GM23338 (cell line): ENCODE results near the gene RNU1-2. TPM values are rescaled to one million over a fixed set of nuclear protein-coding genes. Genes with fewer than 3 reads are reported as not detected.

Experiments used
- ATAC-seq: fragments of 200-7000 bp; cut with Tn5 transposase; 3 replicates; pipeline ENCODE4 v1.9.1; 2020
- DNase-seq: peaks from one replicate; pipeline ENCODE4 v3.0.0-alpha.2; 2015; ENCODE audit warnings: low spot score
- H2AFZ ChIP-seq: fragments of 200-600 bp; sonication (generic); 2 replicates; pipeline ENCODE4 v1.8.0; 2016; ENCODE audit warnings: antibody characterized with exemption, mild to moderate bottlenecking, moderate library complexity
- H3F3A ChIP-seq: fragments of 200-600 bp; sonication (generic); replicated peaks from 2 replicates; pipeline ENCODE4 v1.8.0; 2017; ENCODE audit warnings: antibody characterized with exemption, mixed run types, low read depth
- H3K27ac ChIP-seq: fragments of 200-600 bp; sonication (generic); 2 replicates; pipeline ENCODE4 v1.6.1; 2016; ENCODE audit warnings: low read depth
- H3K27me3 ChIP-seq: fragments of 200-600 bp; sonication (generic); 2 replicates; pipeline ENCODE4 v1.8.0; 2016; ENCODE audit warnings: mild to moderate bottlenecking, mixed run types, moderate library complexity; ENCODE audit not compliant: insufficient read depth
- H3K36me3 ChIP-seq: fragments of 200-600 bp; sonication (generic); 2 replicates; pipeline ENCODE4 v1.8.0; 2016; ENCODE audit warnings: mild to moderate bottlenecking; ENCODE audit not compliant: insufficient read depth
- H3K4me1 ChIP-seq: fragments of 200-600 bp; sonication (generic); 2 replicates; pipeline ENCODE4 v1.8.0; 2016; ENCODE audit warnings: mild to moderate bottlenecking, moderate library complexity; ENCODE audit not compliant: insufficient read depth
- H3K4me2 ChIP-seq: fragments of 200-600 bp; sonication (generic); 2 replicates; pipeline ENCODE4 v1.7.1; 2017; ENCODE audit warnings: mixed run types
- H3K4me3 ChIP-seq: fragments of 200-600 bp; sonication (generic); 2 replicates; pipeline ENCODE4 v1.6.1; 2016; ENCODE audit warnings: mixed run types
- H3K79me2 ChIP-seq: fragments of 200-600 bp; sonication (generic); replicated peaks from 2 replicates; pipeline ENCODE4 v1.8.0; 2017; ENCODE audit warnings: mild to moderate bottlenecking; ENCODE audit not compliant: insufficient read depth
- H3K9me2 ChIP-seq: fragments of 200-600 bp; sonication (generic); 2 replicates; pipeline ENCODE4 v1.8.0; 2017; ENCODE audit not compliant: insufficient read depth
- H4K20me1 ChIP-seq: fragments of 200-600 bp; sonication (generic); replicated peaks from 2 replicates; pipeline ENCODE4 v1.8.0; 2017; ENCODE audit warnings: mild to moderate bottlenecking; ENCODE audit not compliant: insufficient read depth
- H3K27ac Mint-ChIP-seq: 2 replicates; pipeline ENCODE4 v1.8.0; 2020; ENCODE audit warnings: inconsistent platforms, mild to moderate bottlenecking, moderate library complexity, mixed read lengths
- H3K27me3 Mint-ChIP-seq: 3 replicates; pipeline ENCODE4 v1.8.0; 2022; ENCODE audit warnings: low read depth, mild to moderate bottlenecking, moderate library complexity, mixed read lengths, inconsistent platforms; ENCODE audit not compliant: insufficient read depth, poor library complexity
- H3K36me3 Mint-ChIP-seq: 3 replicates; pipeline ENCODE4 v1.8.0; 2021; ENCODE audit warnings: low read depth, mild to moderate bottlenecking, inconsistent platforms, moderate library complexity, mixed read lengths
- H3K4me1 Mint-ChIP-seq: 3 replicates; pipeline ENCODE4 v1.8.0; 2020; ENCODE audit warnings: mild to moderate bottlenecking, inconsistent platforms, mixed read lengths
- H3K4me3 Mint-ChIP-seq: 3 replicates; pipeline ENCODE4 v1.8.0; 2021; ENCODE audit warnings: moderate library complexity, mild to moderate bottlenecking, inconsistent platforms, mixed read lengths
- H3K9me3 Mint-ChIP-seq: 3 replicates; pipeline ENCODE4 v1.8.0; 2020; ENCODE audit warnings: moderate library complexity, mild to moderate bottlenecking, inconsistent platforms, mixed read lengths
- CTCF ChIP-seq, 2 experiments: fragments of 200-600 bp in 1 of 2; sonication (generic) in 1 of 2; conservative IDR thresholded peaks; 2 replicates each; pipeline versions ENCODE4 v1.5.1 to v1.6.1; 2016 to 2017; ENCODE audit warnings: antibody characterized with exemption in 2 of 2, low read depth in 2 of 2, mild to moderate bottlenecking in 2 of 2, moderate library complexity in 1 of 2
- EZH2 ChIP-seq: fragments of 200-600 bp; sonication (generic); IDR thresholded peaks from one replicate; pipeline ENCODE4 v1.8.0; 2017; ENCODE audit warnings: antibody characterized with exemption, mild to moderate bottlenecking, low read depth; ENCODE audit not compliant: unreplicated experiment
- POLR2AphosphoS5 ChIP-seq: IDR thresholded peaks from 2 replicates; pipeline ENCODE4 v1.6.1; 2016; ENCODE audit warnings: antibody characterized with exemption, low read depth
- ZNF462 ChIP-seq: fragments of 250-450 bp; sonication (Bioruptor Pico); IDR thresholded peaks from 2 replicates; pipeline ENCODE4 v1.5.0; 2020; ENCODE audit warnings: mild to moderate bottlenecking, moderate library complexity
- polyA plus RNA-seq: library from polyadenylated mRNA; unstranded; fragments of >200 nt; fragmentation: Nextera tagmentation; extraction: Ambion mirVana; gene quantifications from 2 replicates; pipeline ENCODE4 v1.2.1, GENCODE V29; 2016
- total RNA-seq: library from RNA; depleted of rRNA; stranded (reverse); fragments of >200 nt; shearing (Covaris generic); gene quantifications from 2 replicates; pipeline ENCODE4 v1.2.3, GENCODE V29; 2014

Gene RNU1-2
- total and polyA plus RNA-seq, 2 experiments from 2014 or later: not detected

- H3K27ac ChIP-seq: peak overlapping the region; percentile 84; the same call in 1 of the 2 replicates
These were observed 42.9 kb downstream of the RNU1-2 start for GRCh38 chr1:16938351-16939321.

More at GRCh38 chr1:16938351-16939321, 42.9 kb downstream of the RNU1-2 start:
- H3K27me3 ChIP-seq: no peaks in the 10 kb centered on the region
- H3K9me3 Mint-ChIP-seq: no peaks in the 10 kb centered on the region
- peak overlapping the region; percentile 54 for H3K4me3 ChIP-seq
- H3K4me3 Mint-ChIP-seq: peak overlapping the region; percentile 66
- H2AFZ ChIP-seq: no peak overlapping the region
- peaks cover 20% of the 10 kb centered on the region for H3K4me1 Mint-ChIP-seq
- no peaks in the 10 kb centered on the region for H3K9me2 ChIP-seq
- H3K36me3 ChIP-seq: peaks cover 64% of the 10 kb centered on the region
- H3K27ac Mint-ChIP-seq: peak overlapping the region; percentile 87
- peak; percentile 85 for ATAC-seq
- H3K4me2 ChIP-seq: peak overlapping the region; percentile 76
- H4K20me1 ChIP-seq: peaks cover 14% of the 10 kb centered on the region
- peaks cover 82% of the 10 kb centered on the region for H3K36me3 Mint-ChIP-seq
- H3K79me2 ChIP-seq: no peaks in the 10 kb centered on the region
- TF ChIP-seq EZH2: no peak
- TF ChIP-seq POLR2AphosphoS5: no peak
- no peak for TF ChIP-seq ZNF462 (CRISPR knock-in tag)
- 0 out of 4 replicates have a peak, but pooled peaks of 1 of the 2 experiments have one; percentile 12 for TF ChIP-seq CTCF (conservative IDR thresholded peaks at IDR 0.05; ENCODE audit: low read depth in 2 of 2)
- peaks cover 7% of the 10 kb centered on the region for H3K4me1 ChIP-seq
- H3K27me3 Mint-ChIP-seq: peaks cover 15% of the 10 kb centered on the region
- peaks cover 47% of the 10 kb centered on the region for H3F3A ChIP-seq
- DNase-seq: peak; percentile 96
